Measurements from ENCODE around the gene ANKDD1B.

The ANKDD1B gene

DNA sequence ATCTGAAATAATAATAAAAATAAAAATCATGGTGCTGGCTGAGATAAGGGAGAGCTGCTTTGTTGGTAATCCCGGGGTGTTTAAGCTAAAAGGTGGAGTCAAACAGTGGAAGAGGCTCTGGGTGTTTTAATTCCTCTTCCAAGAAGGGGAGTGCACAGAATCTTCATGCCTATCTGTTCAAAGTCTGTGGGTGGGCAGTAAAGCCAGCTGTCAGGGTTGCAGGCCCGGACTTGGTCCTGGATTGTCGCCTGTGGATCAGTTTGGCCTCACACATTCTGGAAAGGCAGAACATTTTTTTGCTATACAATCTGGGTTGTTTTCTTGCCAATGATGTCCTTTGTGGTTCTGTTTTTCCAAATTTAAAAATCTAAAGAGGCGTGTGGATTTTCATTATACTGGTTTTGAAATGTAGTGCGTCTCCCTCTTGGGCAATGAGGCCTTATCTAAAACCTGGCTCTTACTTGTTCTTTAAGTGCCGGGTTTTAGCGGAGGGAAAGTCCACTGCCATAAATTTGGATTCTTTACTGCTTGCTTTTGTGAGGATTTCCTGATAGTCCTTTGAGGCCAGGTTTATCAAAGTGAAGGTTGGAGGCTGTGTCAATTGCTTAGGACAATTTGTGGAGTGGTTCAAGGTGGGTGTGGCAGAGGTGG, 5.8 kb downstream of the ANKDD1B start:
- TF ChIP-seq CTCF (conservative IDR thresholded peaks at IDR 0.05; ENCODE audit: low read depth, low read length): no peak
- no peak overlapping the region for H3K4me3 ChIP-seq (ENCODE audit: low read depth, low read length)
- DNase-seq (ENCODE audit: low read depth): peak; percentile 48

GRCh38 chr5:75617736-75618352, 6.6 kb downstream of the ANKDD1B start:
- TF ChIP-seq CTCF (conservative IDR thresholded peaks at IDR 0.05; ENCODE audit: low read depth, low read length): peak; percentile 11
- DNase-seq (ENCODE audit: low read depth): peak; percentile 93
- H3K4me3 ChIP-seq (ENCODE audit: low read depth, low read length): no peak overlapping the region

DNA sequence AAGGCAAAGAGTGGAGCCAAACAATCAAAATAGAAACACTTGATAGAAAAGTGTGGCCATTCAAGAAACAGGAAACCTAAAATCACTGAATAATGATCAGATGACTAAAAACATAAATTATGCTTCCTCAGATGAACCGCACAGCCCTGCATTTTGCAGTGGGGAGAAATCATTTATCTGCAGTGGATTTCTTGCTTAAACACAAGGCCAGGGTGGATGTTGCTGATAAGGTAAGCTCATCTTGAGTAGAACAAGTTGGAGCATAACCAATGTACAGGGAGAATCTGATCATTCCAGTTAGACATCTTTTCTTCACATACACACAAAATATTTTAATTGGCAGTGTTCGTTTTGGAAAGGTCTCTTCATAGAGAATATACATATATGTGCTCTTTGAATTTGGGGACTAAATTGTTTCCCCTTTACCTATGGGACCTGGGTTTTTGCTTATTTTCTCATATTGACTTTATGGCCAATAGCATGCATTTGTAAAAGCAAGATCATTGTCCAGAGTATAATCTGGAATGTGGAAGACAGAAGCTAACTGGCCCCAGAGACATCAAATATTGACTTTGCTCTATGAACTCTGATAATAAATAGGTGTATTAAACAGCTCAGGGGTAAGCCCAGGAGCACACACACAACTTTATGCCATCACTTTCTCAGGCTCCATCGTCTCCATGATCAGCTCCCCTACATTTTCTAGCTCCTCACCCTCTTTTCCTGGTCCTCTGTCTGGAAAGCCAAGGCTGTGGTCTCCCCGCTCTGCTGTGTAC, 9.1 kb downstream of the ANKDD1B start:
- DNase-seq (ENCODE audit: low read depth): no peak
- no peak overlapping the region for H3K4me3 ChIP-seq (ENCODE audit: low read depth, low read length)
- TF ChIP-seq CTCF (conservative IDR thresholded peaks at IDR 0.05; ENCODE audit: low read depth, low read length): no peak

DNA sequence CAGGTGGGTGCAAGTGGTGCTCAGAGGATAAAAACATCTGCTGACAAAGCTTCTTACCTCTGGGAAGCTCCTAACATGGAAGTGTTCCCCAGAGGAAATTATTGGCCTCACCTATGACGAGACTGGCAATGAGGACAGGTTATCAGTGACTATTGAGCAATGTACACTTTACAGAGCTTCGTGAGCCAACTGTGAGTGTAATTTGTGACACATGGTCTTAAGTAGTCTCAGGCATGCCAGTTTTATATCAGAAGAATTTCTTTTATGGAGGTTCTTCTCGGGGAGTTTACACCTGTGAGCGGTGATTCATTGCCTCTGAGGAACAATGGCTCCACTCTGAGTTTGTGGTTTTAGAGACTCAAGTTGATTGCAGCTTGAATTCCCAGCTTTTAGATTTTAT, 11.3 kb downstream of the ANKDD1B start:
- no peak overlapping the region for H3K4me3 ChIP-seq (ENCODE audit: low read depth, low read length)
- DNase-seq (ENCODE audit: low read depth): no peak
- TF ChIP-seq CTCF (conservative IDR thresholded peaks at IDR 0.05; ENCODE audit: low read depth, low read length): no peak

GRCh38 chr5:75623846-75624245, 12.6 kb downstream of the ANKDD1B start:
- DNase-seq (ENCODE audit: low read depth): peak; percentile 60
- H3K4me3 ChIP-seq (ENCODE audit: low read depth, low read length): no peak overlapping the region
- no peak for TF ChIP-seq CTCF (conservative IDR thresholded peaks at IDR 0.05; ENCODE audit: low read depth, low read length)

DNA sequence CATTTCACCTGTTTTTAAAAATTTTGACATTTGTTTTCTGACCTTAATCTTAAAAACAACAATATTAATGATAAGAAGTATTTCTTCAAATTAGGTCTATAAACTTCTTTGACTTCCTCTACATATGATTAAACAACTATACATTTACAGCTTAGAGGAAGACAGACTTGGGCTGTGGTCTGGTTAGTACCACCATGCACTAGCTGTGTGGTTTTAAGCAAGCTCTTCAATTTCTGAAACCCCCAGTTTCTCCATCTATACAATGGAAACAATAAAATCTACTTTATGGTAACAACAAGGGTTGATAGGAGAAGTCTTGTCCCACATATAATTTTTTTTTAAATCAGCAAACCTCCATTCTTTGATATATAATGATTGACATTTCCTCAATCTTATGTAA, 15.7 kb downstream of the ANKDD1B start:
- no peak overlapping the region for H3K4me3 ChIP-seq (ENCODE audit: low read depth, low read length)
- no peak for TF ChIP-seq CTCF (conservative IDR thresholded peaks at IDR 0.05; ENCODE audit: low read depth, low read length)
- no peak for DNase-seq (ENCODE audit: low read depth)

Measured in choroid plexus epithelial cell (primary cell).